HG03457 (cell line): Measurements from ENCODE around the gene SMPX.
"Not testable (repeated sequence)": the region's sequence is repeated elsewhere in the genome, so short reads cannot be mapped to it uniquely, and the experiment has no call there.

Experiments used
- ATAC-seq: cut with Tn5 transposase; IDR thresholded peaks from one replicate; pipeline ENCODE4 v1.9.1; 2021; ENCODE audit warnings: moderate number of reproducible peaks; ENCODE audit not compliant: unreplicated experiment

The SMPX gene

GRCh38 chrX:21757960-21758359 is at the start of gene SMPX:
TSS of gene SMPX (minus strand) at chrX:21758116. CDS start at chrX:21754290, 3,826 bp downstream.
- no peak for ATAC-seq

GRCh38 chrX:21806691-21807090 is 48.8 kb upstream of the SMPX start:
- ATAC-seq = no peak

GRCh38 chrX:21802839-21803238 is 44.9 kb upstream of the SMPX start:
- no peak for ATAC-seq

GRCh38 chrX:21802054-21802670 is 44.2 kb upstream of the SMPX start:
- no peak for ATAC-seq

- ATAC-seq = no peak
Measured at GRCh38 chrX:21800344-21800770, 42.4 kb upstream of the SMPX start.

- no peak for ATAC-seq
Measured at GRCh38 chrX:21799767-21800166, 41.9 kb upstream of the SMPX start.

- no peak for ATAC-seq
Measured at GRCh38 chrX:21798677-21799219, 40.8 kb upstream of the SMPX start.

GRCh38 chrX:21781976-21782375 is 24.1 kb upstream of the SMPX start:
- no peak for ATAC-seq

GRCh38 chrX:21781525-21781924 is 23.6 kb upstream of the SMPX start:
- ATAC-seq = no peak

- no peak for ATAC-seq
Measured at GRCh38 chrX:21779095-21779494, 21.2 kb upstream of the SMPX start.

- ATAC-seq = no peak
Measured at GRCh38 chrX:21778236-21778635, 20.3 kb upstream of the SMPX start.

GRCh38 chrX:21775128-21775527 is 17.2 kb upstream of the SMPX start:
- ATAC-seq = not testable (repeated sequence)

GRCh38 chrX:21773036-21773435 is 15.1 kb upstream of the SMPX start:
- ATAC-seq = not testable (repeated sequence)

- no peak for ATAC-seq
Measured at GRCh38 chrX:21770631-21771321, 12.9 kb upstream of the SMPX start.

- ATAC-seq = no peak
Measured at GRCh38 chrX:21766101-21766500, 8.2 kb upstream of the SMPX start.

- ATAC-seq = no peak
Measured at GRCh38 chrX:21764008-21764407, 6.1 kb upstream of the SMPX start.

- ATAC-seq = no peak
Measured at GRCh38 chrX:21758488-21758887, 572 bp upstream of the SMPX start.

GRCh38 chrX:21756785-21757529 is 959 bp downstream of the SMPX start:
- no peak for ATAC-seq

GRCh38 chrX:21749924-21750323 is 8.0 kb downstream of the SMPX start:
- no peak for ATAC-seq

GRCh38 chrX:21748235-21748634 is 9.7 kb downstream of the SMPX start:
- no peak for ATAC-seq

- ATAC-seq = no peak
Measured at GRCh38 chrX:21747558-21747957, 10.4 kb downstream of the SMPX start.

GRCh38 chrX:21745756-21746155 is 12.2 kb downstream of the SMPX start:
- no peak for ATAC-seq
